TTC549 (cell line): ENCODE results near the gene GPR17.

Experiments used
- FAIRE-seq: peaks from 2 replicates; lab custom pipeline; 2012; peaks lifted over from hg19 to GRCh38; lab: Jason Lieb, UNC

GPR17 gene

DNA sequence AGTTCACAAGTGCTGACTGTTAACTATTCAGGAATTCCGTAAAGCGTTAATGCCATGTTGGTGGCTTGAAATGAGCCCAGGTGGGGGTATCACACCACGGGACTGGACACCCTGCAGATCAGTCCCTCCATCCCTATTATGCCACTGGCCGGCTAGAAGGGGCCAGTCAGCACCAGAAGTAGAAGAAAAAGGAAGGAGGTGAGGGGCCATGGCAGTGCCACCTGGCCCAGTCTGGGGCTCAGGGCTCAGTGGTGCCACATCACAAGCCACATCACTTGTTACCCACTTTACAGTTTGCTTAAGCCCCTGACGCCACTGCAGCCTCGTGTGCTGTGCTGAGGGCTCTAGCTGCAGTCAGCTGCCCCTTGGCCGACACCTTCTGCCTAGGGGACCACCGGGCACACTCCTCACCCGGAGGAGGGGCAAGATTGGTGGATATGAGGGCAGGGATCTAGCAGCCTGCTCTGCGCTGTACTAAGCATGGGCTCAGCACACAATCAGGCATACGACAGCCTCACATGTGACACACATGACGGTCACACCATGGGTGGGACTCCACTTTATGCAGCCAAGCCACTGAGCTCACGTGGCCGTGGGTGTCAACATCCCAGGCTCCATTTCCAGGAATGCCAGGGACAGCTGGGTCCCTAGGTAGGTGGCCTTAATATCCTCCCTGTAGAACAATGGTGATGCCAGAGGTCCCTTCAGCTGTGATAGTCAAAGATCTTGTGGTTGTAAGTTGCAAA lies 25.8 kb downstream of the GPR17 start:
- no peak for FAIRE-seq

GRCh38 chr2:127672341-127673224 lies 26.6 kb downstream of the GPR17 start:
- FAIRE-seq, result no peak

DNA sequence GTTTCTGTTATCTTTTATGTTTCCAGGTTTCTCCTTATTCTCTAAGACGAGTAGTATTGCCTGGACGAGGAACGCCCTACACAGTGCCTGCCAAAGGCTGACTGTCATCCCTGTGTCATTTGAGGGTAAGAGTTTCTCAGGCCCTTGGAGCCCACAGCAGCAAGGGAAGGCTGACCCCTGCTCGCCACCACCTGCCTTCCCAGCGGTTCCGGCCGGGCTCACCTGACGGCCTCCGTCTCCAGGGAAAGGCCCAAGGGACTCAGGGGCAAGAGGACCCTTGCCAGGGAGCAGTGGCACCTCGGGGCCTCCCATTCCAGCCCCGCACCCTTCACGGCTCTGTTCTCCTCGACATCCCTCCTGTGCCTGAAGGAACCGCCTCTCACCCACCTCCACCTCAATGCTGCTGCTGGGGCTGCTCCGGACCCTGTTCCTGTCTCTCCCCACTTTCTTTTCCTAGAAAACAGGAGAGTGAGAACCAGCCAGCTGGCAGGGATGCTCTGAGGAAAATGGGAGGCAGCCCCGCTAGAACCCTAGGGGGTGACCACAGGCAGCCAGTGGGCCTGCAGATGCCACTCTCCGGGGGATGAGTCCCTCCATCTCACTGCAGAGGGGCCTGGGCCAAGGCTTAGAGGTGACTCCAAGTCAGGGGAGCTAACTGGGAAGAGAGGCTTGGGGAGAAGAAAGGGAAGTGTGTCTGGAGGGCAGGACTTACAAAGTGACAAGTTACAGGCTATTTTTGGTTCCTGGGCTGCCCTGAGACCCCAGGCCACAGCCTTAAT lies 27.5 kb downstream of the GPR17 start:
- no peak for FAIRE-seq

DNA sequence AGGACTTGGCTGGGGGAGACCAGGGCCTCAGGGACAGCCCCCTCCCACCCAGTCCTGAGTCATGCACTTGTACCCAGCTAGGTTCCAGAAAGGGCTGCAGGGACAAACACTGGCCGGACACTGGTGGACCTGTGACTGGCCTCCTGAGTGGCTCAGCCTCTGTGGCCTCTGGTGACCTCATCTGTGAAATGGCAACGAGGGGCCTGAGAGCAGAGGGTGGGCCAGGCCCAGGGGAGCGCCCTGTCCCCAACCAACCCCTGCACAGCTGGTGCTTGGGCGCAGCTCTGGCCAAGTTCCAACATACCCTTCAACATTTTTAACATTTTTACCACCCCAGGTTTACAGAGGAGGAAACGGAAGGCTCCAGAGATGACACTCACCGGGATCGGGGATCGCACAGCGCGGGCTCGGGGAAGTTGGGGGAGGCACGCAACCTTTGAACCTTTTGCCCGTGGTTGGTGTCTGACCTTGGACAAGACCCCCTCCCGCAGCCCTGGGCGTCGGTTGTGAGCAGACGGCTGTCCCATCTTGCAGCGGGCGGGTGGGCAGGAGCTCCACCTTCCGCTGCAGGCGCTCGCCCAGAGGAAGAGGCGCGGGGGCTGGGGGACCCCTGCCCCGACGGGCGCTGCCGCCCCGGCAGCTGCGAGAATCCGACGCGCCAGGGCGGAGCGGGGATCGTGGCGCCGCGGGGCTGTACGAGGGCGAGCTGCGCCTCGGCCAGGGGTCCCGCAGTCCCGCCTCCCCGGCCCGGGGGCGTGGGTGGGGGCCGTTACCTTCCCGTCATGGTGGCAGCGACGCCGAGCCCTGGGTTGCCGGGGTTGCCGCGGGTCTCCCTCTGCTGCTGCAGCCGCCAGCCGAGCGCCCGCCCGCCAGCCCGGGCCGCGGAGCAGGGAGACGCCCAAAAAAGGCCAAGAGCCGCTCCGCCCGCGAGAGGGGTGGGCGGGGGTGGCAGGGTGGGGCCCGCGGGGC lies 28.6 kb downstream of the GPR17 start:
- FAIRE-seq, result no peak

- FAIRE-seq, result no peak
Measured at GRCh38 chr2:127675331-127676261, 29.6 kb downstream of the GPR17 start, which contains the start of gene LIMS2. TSS of gene LIMS2 (minus strand) at chr2:127675530. CDS start at chr2:127675024, 506 bp downstream.

DNA sequence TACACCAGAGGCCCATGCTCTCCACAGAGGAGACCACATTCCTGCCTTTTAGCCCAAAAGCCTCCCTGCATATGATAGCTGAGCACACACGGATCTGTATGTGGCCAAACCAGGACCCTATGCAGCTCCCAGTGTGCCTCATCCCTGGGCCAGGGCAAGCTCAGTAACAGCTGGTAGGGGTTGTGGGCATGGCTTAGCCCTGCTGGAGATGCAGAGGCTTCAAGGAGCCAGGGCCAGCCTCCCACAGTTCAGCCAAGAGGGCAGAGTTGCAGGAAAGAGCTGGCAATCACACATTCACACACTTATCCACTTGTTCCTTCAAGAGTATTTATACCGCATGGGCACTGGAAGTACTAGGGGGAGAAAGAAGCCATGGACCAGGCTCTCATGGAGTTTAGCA lies 31.0 kb downstream of the GPR17 start:
- FAIRE-seq, result no peak

DNA sequence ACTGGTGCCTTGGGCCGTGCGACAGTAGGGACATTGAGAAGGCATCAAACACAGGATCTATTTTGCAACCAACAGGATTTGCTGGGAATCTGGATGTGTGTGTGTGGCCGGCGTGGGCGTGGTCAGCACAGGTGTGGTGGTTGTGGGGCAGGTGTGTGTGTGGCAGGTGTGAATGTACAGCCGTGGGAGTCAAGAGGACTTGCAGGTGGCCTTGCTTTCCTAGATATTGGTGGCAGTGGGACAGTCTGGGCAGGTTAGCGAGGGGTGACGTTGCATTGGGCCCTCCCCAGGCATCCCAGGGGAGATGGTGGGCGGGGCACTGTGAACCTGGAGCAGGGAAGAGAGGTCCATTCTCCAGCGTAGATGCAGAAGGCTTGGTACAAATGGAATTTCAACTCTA lies 32.6 kb downstream of the GPR17 start:
- no peak for FAIRE-seq

DNA sequence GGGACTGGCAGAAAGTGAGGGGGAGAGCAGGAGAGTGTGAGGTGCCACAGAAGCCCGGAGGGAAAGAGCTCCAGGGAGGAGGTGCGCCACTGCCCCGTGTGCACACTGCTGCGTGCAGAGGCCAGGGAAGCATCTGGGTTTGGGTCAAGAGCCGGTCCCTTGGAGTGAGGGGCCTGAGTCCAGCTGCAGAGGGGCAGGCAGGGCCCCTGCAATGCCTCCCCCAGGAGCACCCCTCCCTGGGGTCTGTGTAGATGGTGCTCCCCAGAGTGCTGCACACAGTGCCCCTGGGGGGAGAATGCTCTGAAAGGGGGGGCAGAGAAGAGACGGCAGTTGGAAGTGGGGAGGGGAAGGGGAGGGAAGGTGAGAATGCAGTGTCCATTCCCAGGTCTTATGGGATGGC lies 33.0 kb downstream of the GPR17 start:
- no peak for FAIRE-seq

DNA sequence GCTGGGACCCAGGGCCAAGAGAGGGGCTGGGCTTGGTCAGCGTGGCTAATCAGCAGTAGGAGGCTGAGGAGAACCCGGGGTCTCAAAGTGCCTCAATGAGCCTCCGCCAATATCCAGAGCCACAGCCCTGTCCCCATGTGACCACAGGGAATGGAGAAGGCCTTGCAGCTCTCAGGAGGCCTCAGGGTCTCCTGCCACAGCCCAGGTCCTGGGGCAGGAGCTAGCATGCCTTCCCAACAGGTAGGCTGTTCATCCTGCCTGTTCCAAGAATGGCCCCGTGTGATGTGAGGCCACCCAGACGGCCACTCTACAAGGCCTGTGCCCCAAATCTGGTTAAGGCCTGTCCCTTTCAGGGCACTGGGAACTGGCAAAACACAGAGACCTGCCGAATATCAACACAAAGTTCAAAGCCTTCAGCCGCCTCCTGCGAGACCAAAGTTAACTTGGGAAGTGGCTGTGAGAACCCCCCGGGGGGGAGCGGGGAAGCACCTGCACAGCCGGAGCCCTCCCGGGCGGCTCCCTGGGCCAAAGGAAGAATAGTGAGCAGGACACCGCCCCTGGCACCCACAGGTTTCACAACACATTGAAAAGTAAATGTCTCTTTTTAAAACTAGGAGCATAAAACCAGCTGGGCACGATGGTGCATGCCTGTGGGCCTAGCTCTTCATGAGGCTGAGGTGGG lies 33.9 kb downstream of the GPR17 start:
- no peak for FAIRE-seq

GRCh38 chr2:127680706-127681287 lies 34.8 kb downstream of the GPR17 start:
- no peak for FAIRE-seq

GRCh38 chr2:127681288-127681804 lies 35.4 kb downstream of the GPR17 start:
- no peak for FAIRE-seq

GRCh38 chr2:127681976-127682857 lies 36.3 kb downstream of the GPR17 start:
- FAIRE-seq, result no peak

DNA sequence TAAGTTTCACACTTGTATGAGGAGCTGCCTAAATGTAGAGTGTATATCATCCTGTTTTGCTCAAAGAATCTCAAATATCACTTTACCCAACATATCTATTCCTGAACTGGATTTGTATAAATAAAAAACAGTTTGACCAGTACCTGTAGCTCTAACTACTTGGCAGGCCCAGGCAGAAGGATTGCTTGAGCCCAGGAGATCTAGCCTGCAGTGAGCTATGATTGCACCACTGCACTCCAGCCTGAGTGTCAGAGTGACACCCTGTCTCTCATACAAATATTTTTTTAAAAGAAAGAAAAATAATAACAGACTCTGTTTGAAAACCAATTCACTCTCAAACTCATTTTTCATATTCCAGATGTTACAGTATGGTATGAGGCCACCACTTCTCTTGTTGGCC lies 37.1 kb downstream of the GPR17 start:
- no peak for FAIRE-seq

GRCh38 chr2:127683757-127684156 lies 37.8 kb downstream of the GPR17 start:
- no peak for FAIRE-seq

DNA sequence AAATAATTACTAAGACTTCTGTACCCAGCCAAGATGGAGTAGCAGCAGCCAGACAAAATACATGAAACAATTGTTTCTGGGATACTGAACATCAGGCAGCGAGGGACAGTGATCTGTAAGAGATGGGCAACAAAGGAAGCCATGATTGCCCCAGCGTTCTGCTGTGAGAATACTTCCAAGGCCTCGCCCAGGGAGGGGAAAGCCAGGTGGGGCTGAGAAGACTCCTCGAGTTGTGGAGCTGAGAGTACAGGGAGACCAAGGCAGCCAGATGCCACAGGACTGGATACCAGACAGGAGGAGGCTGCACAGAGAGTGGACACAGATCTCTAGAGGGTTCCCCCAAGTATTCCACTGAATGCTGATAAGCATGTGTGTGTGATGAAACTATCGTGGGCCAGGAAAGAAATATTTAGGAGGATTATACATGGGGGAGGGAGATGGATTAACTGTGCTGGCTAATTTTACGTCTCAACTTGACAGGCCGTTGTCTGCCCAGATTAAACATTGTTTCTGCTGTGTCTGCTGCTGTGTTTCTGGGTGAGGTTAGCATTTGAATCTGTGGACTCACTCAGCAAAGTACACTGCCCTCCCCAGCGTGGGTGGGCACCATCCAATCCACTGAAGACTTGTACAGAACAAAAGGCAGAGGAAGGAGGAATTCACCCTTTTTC lies 39.6 kb downstream of the GPR17 start:
- no peak for FAIRE-seq

- FAIRE-seq, result no peak
Measured at GRCh38 chr2:127688405-127688804, 42.5 kb downstream of the GPR17 start.

DNA sequence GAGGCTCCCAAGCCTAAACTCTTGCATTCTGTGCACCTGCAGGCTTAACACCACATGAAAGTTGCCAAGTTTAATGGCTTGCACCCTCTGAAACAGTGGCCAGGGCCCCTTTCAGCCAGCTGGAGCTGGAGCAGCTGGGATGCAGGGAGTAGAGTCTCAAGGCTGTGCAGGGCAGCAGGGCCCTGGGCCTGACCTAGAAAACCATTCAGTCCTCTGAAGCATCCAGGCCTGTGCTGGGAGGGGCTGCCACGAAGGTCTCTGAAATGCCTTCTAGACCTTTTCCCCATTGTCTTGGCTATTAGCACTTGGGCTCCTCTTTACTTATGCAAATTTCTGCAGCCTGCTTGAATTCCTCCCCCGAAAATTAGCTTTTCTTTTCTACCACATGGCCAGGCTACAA lies 44.7 kb downstream of the GPR17 start:
- FAIRE-seq, result no peak

- FAIRE-seq, result no peak
Measured at GRCh38 chr2:127694986-127695385, 49.0 kb downstream of the GPR17 start.
